ENCODE data around the gene IDUA. TPM values are rescaled to one million over a fixed set of nuclear protein-coding genes. Genes with fewer than 3 reads are reported as not detected.

IDUA gene
- total and polyA plus RNA-seq, 2 of the 4 experiments (the other 2 are of a cell fraction), result 0.72 to 12.5 TPM

- Histone ChIP-seq H3K4me2 (ENCODE audit: low read depth, low read length) (peak overlapping the region; percentile 84), H2BK120ac (ENCODE audit: low read depth, low read length) (no peak overlapping the region), H2BK15ac (ENCODE audit: low read depth, low read length) (no peak overlapping the region), H3K9me1 (ENCODE audit: insufficient read depth, low read length) (no peaks in the 10 kb centered on the region; the same call in 1 of the 2 replicates), H4K8ac (ENCODE audit: low read depth in 2 of 2, low read length in 2 of 2) (no peak overlapping the region), H3K79me1 (ENCODE audit: low read depth in 1 of 2, low read length in 2 of 2) (peaks cover 13 to 24% of the 10 kb centered on the region in 2 experiments; a peak in 3 of 4 replicates), H3K36me3 (ENCODE audit: control insufficient read depth, insufficient read depth, low read length) (peaks cover 7% of the 10 kb centered on the region; the same call in 1 of the 2 replicates), H2BK5ac (ENCODE audit: low read depth, low read length, poor library complexity, severe bottlenecking) (no peak overlapping the region), H3K27ac (ENCODE audit: insufficient read depth, low read length) (no peak overlapping the region), H4K5ac (ENCODE audit: low read depth, low read length) (no peak overlapping the region), H3K4me3 (ENCODE audit: insufficient read depth, low read depth, low read length) (peak overlapping the region; percentile 87; the same call in 1 of the 2 replicates), H3K4ac (ENCODE audit: low read depth, low read length) (peak overlapping the region; percentile 24; the same call in 1 of the 2 replicates), H3K27me3 (ENCODE audit: control insufficient read depth, insufficient read depth, low read length) (no peaks in the 10 kb centered on the region), H3K56ac (ENCODE audit: extremely low read depth, insufficient read depth, low read length) (no peak overlapping the region), H3K18ac (ENCODE audit: low read depth, low read length) (no peak overlapping the region), H2AFZ (replicated peaks; ENCODE audit: low read length, poor library complexity) (peak overlapping the region; percentile 0), H2AK9ac (replicated peaks; ENCODE audit: low read depth, low read length, poor library complexity) (peak overlapping the region; percentile 15), H3K4me1 (ENCODE audit: control insufficient read depth, insufficient read depth, low read length) (peaks cover 4% of the 10 kb centered on the region; the same call in 1 of the 2 replicates), H3K14ac (replicated peaks; ENCODE audit: low read depth, low read length) (peak overlapping the region; percentile 22; the same call in 1 of the 2 replicates), H3K9ac (ENCODE audit: low read depth, low read length) (peak overlapping the region; percentile 48; the same call in 1 of the 2 replicates), H2BK20ac (ENCODE audit: low read depth, low read length) (no peak overlapping the region), H2AK5ac (ENCODE audit: low read depth, low read length) (no peak overlapping the region), H4K20me1 (ENCODE audit: insufficient read depth, low read length) (peaks cover 32% of the 10 kb centered on the region), H4K91ac (ENCODE audit: insufficient read depth, low read depth, low read length) (no peak overlapping the region), H3K23ac (ENCODE audit: low read depth, low read length) (peak overlapping the region; percentile 59; the same call in 1 of the 2 replicates), H3K9me3 (ENCODE audit: control insufficient read depth, insufficient read depth, low read length) (no peaks in the 10 kb centered on the region)
- CTCF ChIA-PET, result no interaction called here
- ATAC-seq (ENCODE audit: low read depth) (no peak), DNase-seq (no peak)
- TF ChIP-seq NFE2L2 (IDR thresholded peaks at IDR 0.05; ENCODE audit: low read depth, low read length), result no peak
- peak; percentile 23; the same call in 1 of the 2 replicates for TF ChIP-seq MXI1 (IDR thresholded peaks at IDR 0.05; ENCODE audit: borderline replicate concordance, low read depth, low read length)
- TF ChIP-seq RFX5 (IDR thresholded peaks at IDR 0.05; ENCODE audit: low read depth, low read length), result no peak
- TF ChIP-seq CTCF (conservative IDR thresholded peaks at IDR 0.05; ENCODE audit: low read depth, low read length), result no peak
- no peak for TF ChIP-seq RAD21 (IDR thresholded peaks at IDR 0.05; ENCODE audit: low read length)
- dilution Hi-C loops (cut with HindIII; ENCODE audit: low sequenced_read_pairs, unreplicated experiment) (no loop called here), in situ Hi-C loops (cut with MboI; ENCODE audit: low sequenced_read_pairs) (no loop called here), intact Hi-C loops (cut with micrococcal nuclease) (no loop called here)
- WGBS, 2 experiments (ENCODE audit: extremely low coverage in 2 of 2, insufficient read length in 1 of 2), result 63% methylated on average over 6 of the region's 24 CpGs; no CpG with 5 or more reads in 1 of the 2 experiments
- POLR2A ChIA-PET (ENCODE audit: unreplicated experiment), result no interaction called here
- BruUV-seq (replicated peaks), result no TSS peak
These were observed 15.0 kb upstream of the IDUA start for GRCh38 chr4:971666-972500.
